ENCODE measurements around the gene BRD7. TPM values are rescaled to one million over a fixed set of nuclear protein-coding genes. Genes with fewer than 3 reads are reported as not detected.

Gene BRD7
- total RNA-seq, 1 donor from 2014 or later, result 61.3 TPM

DNA sequence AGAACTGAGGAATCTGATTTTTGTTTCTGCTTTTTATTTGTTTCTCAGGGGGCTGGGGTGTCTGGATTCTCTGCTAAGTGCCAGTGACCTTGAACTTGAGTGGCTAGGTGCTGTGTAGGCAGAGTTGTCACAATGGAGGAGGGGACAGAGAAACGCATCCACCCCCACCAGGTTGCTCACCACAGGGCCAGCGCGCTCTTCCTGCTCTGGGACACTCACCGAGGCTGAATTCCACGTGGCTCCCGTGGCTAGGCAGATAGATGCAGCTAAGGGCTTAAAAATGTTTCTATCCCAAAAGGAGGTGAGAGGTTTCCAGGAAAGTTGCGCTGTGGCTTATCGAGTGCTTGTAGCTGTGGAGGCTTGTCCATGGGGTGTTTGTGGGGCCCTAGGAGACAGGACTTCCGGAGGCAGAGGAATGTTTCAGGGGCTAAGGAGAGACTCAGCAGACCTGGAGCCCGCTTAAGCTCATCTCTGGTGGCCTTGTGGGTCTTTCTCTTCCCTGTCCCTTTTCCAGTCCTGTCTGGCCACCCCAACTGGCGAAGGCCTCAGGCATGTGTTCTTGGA, 65.7 kb downstream of the BRD7 start:
- DNase-seq (ENCODE audit: low read depth), result no peak
- TF ChIP-seq CTCF (IDR thresholded peaks at IDR 0.05; ENCODE audit: insufficient read depth, low read length, poor library complexity, severe bottlenecking), result no peak
- H3K36me3 ChIP-seq (ENCODE audit: control insufficient read depth, insufficient read depth, low read length), result no peaks in the 10 kb centered on the region
- H3K4me3 ChIP-seq (ENCODE audit: low read depth, low read length), result no peak overlapping the region
- no peaks in the 10 kb centered on the region for H3K27me3 ChIP-seq (ENCODE audit: control insufficient read depth, insufficient read depth, low read length)

DNA sequence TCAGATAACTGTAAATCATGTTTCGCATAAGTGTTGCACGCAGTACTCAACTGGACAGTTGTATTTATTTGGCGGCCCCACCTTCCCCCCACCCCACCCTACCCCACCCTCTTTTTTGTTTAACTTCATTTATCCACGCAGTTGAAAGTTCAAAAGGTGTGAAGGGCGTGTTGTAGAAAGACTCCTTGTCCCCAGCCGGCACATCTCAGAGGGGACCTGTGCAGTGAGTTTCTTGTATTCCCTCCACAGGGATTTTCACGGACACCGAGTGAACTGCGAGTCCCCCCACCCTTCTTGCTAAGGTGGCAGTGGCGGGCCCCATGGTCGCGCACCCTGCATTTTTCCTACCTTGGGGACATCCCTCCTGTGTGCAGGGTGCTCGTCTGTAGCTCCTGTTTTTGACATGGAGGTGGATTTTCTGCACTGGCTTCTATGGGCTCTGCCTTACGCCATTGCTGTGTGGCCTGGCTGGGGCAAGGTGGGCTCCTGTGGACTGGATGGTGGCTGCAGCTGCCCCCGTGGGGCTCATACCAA, 66.2 kb downstream of the BRD7 start:
- DNase-seq (ENCODE audit: low read depth), result no peak
- Histone ChIP-seq H3K4me3 (ENCODE audit: low read depth, low read length) (no peak overlapping the region), H3K36me3 (ENCODE audit: control insufficient read depth, insufficient read depth, low read length) (no peaks in the 10 kb centered on the region), H3K27me3 (ENCODE audit: control insufficient read depth, insufficient read depth, low read length) (no peaks in the 10 kb centered on the region)
- TF ChIP-seq CTCF (IDR thresholded peaks at IDR 0.05; ENCODE audit: insufficient read depth, low read length, poor library complexity, severe bottlenecking), result no peak

- no peak for TF ChIP-seq CTCF (IDR thresholded peaks at IDR 0.05; ENCODE audit: insufficient read depth, low read length, poor library complexity, severe bottlenecking)
- DNase-seq (ENCODE audit: low read depth), result peak; percentile 39
- no peak overlapping the region for H3K4me3 ChIP-seq (ENCODE audit: low read depth, low read length)
- no peaks in the 10 kb centered on the region for H3K36me3 ChIP-seq (ENCODE audit: control insufficient read depth, insufficient read depth, low read length)
- no peaks in the 10 kb centered on the region for H3K27me3 ChIP-seq (ENCODE audit: control insufficient read depth, insufficient read depth, low read length)
These were observed 66.9 kb downstream of the BRD7 start for GRCh38 chr16:50301626-50302471.

DNA sequence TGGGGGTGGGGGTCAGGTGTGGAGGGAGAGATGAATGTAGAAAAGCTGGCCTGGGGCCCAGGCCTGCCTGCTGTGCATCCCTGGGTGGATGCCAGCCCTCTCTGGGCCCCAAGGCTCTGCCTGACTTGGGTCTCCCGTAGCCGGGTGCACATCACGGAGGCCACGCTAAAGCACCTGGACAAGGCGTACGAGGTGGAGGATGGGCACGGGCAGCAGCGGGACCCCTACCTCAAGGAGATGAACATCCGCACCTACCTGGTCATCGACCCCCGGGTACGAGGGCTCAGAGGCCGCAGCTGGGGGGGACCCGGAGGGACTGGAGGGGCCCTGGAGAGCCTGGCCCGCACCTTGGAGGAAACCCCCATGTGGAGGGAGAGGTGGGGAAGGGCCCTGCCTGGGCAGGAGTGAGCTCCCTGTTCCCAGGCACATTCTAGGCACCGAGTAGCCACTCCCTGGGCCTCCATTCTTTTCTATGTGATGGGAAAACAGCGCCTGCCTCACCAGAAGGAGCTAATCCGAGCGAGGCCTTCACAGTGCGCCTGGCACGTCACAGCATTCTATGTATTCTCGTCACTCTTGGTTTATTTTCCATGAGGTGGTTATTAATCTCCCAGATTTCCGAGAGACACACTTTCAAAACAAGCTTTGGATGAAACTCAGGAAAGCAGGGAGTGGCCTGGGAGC, 67.7 kb downstream of the BRD7 start:
- H3K27me3 ChIP-seq (ENCODE audit: control insufficient read depth, insufficient read depth, low read length), result no peaks in the 10 kb centered on the region
- H3K36me3 ChIP-seq (ENCODE audit: control insufficient read depth, insufficient read depth, low read length), result no peaks in the 10 kb centered on the region
- TF ChIP-seq CTCF (IDR thresholded peaks at IDR 0.05; ENCODE audit: insufficient read depth, low read length, poor library complexity, severe bottlenecking), result no peak
- H3K4me3 ChIP-seq (ENCODE audit: low read depth, low read length), result no peak overlapping the region
- no peak for DNase-seq (ENCODE audit: low read depth)

DNA sequence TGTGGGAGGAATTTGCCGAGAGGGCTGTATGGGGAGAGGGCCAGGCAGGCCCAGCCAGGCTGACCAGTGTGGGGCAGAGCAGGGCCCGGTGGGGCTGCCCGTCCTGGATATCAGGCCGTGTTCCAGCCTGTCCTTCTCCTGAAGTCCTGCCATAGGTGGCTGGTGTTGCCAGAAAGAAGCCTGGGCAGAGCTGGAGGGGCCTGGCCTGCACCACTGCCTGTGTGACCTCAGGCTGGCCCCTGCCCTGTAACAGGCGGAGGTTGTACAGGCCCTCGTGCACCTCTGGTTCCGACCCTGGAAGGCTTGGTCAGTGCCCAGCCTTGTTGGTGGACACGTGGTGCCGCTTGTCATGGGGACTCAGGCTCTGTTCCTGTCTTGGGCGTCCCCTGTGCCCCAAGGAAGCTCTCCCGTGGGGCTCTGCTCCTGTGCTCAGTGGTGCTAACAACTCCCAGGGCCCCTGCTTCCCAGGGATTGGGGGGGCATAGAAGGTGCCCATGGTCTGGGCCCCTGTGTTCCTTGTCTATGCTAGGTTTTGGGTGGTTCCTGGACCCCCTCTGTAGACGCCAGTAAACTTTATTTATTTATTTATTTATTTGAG, 69.2 kb downstream of the BRD7 start:
- no peak for TF ChIP-seq CTCF (IDR thresholded peaks at IDR 0.05; ENCODE audit: insufficient read depth, low read length, poor library complexity, severe bottlenecking)
- DNase-seq (ENCODE audit: low read depth), result no peak
- Histone ChIP-seq H3K36me3 (ENCODE audit: control insufficient read depth, insufficient read depth, low read length) (no peaks in the 10 kb centered on the region), H3K27me3 (ENCODE audit: control insufficient read depth, insufficient read depth, low read length) (no peaks in the 10 kb centered on the region), H3K4me3 (ENCODE audit: low read depth, low read length) (no peak overlapping the region)

Data from kidney epithelial cell (primary cell).